Measurements from ENCODE around the gene CRYL1.

- no peak for TF ChIP-seq CTCF (IDR thresholded peaks at IDR 0.05)
- TF ChIP-seq ZFX (IDR thresholded peaks at IDR 0.05; ENCODE audit: borderline replicate concordance) = no peak
Measured at GRCh38 chr13:20404488-20405222, 121.0 kb downstream of the CRYL1 start.
